Rectal smooth muscle tissue (tissue), 1 donor: ENCODE data around the gene SPN.
"Not testable (repeated sequence)": the region's sequence is repeated elsewhere in the genome, so short reads cannot be mapped to it uniquely, and the experiment has no call there.

ENCODE experiments used
- H3K27ac ChIP-seq: one replicate; pipeline ENCODE4 v1.7.0; 2013; ENCODE audit warnings: low read depth, low read length, inconsistent platforms
- H3K27me3 ChIP-seq: one replicate; pipeline ENCODE4 v1.7.0; 2013; ENCODE audit warnings: low read length; ENCODE audit not compliant: control insufficient read depth, insufficient read depth
- H3K36me3 ChIP-seq: one replicate; pipeline ENCODE4 v1.7.0; 2013; ENCODE audit warnings: low read length; ENCODE audit not compliant: control insufficient read depth, insufficient read depth
- H3K4me1 ChIP-seq: one replicate; pipeline ENCODE4 v1.7.0; 2013; ENCODE audit warnings: low read length; ENCODE audit not compliant: control insufficient read depth, insufficient read depth
- H3K4me3 ChIP-seq: one replicate; pipeline ENCODE4 v1.7.0; 2013; ENCODE audit warnings: low read length
- H3K9ac ChIP-seq: one replicate; pipeline ENCODE4 v1.7.0; 2013; ENCODE audit warnings: low read length

The SPN gene

GRCh38 chr16:29702269-29702668, 39.2 kb downstream of the SPN start:
- Histone ChIP-seq H3K27ac (no peak overlapping the region), H3K4me1 (no peaks in the 10 kb centered on the region), H3K4me3 (no peak overlapping the region), H3K27me3 (no peaks in the 10 kb centered on the region), H3K36me3 (no peaks in the 10 kb centered on the region), H3K9ac (no peak overlapping the region)

DNA sequence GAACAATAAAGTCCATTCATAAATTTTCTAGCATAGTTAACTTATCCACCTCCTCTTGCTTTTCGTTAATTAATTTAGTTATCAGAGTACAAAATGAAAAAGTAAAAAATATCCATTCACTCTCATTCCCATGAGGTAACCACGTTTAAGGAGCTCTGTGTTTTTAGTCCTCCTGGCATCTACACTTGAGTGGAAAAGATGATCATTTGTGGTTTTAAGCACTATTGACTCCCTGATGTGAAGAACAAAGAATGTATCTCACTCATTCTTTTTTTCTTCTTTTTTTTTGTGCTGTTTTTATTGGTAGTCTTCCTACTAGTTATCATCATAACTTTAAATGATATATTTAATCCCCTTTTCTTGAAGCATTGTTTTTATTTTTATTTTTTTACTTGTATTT, 42.0 kb downstream of the SPN start:
- H3K27me3 ChIP-seq, result no peaks in the 10 kb centered on the region
- H3K36me3 ChIP-seq, result no peaks in the 10 kb centered on the region
- H3K4me1 ChIP-seq, result no peaks in the 10 kb centered on the region
- no peak overlapping the region for H3K4me3 ChIP-seq
- no peak overlapping the region for H3K9ac ChIP-seq
- no peak overlapping the region for H3K27ac ChIP-seq

GRCh38 chr16:29707160-29707559, 44.1 kb downstream of the SPN start:
- H3K36me3 ChIP-seq, H3K9ac ChIP-seq, H3K27ac ChIP-seq, H3K4me3 ChIP-seq, H3K27me3 ChIP-seq, H3K4me1 ChIP-seq: not testable (repeated sequence)

GRCh38 chr16:29708917-29709600, 46.0 kb downstream of the SPN start:
- peaks cover 2% of the 10 kb centered on the region for H3K4me1 ChIP-seq
- no peak overlapping the region for H3K27ac ChIP-seq
- no peak overlapping the region for H3K9ac ChIP-seq
- H3K36me3 ChIP-seq, result no peaks in the 10 kb centered on the region
- no peaks in the 10 kb centered on the region for H3K27me3 ChIP-seq
- H3K4me3 ChIP-seq, result no peak overlapping the region

DNA sequence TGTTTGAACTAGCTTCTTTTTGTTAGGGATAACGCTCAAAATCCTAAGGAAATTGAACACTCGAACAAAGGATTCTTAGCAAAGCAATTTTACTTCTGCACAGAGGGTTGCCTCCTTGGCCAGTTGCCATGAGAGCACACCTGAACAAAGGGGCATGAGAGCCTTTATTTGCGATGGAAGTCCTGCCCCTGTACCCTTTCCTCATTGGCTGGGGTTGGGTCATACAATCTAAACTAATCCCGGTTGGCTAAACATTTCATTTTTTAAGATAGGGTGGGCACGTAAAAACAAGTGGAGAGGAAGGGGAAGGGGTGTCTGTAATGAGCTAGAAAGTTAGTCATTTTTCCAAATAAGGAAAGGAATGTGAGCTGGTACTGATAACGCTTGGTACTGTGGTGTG, 46.6 kb downstream of the SPN start:
- not testable (repeated sequence) for H3K4me3 ChIP-seq, H3K4me1 ChIP-seq, H3K27me3 ChIP-seq, H3K9ac ChIP-seq, H3K27ac ChIP-seq, H3K36me3 ChIP-seq

GRCh38 chr16:29710227-29711219, 47.5 kb downstream of the SPN start:
- no peak overlapping the region for H3K27ac ChIP-seq
- H3K4me3 ChIP-seq, result no peak overlapping the region
- no peak overlapping the region for H3K9ac ChIP-seq
- peaks cover 2% of the 10 kb centered on the region for H3K4me1 ChIP-seq
- no peaks in the 10 kb centered on the region for H3K36me3 ChIP-seq
- no peaks in the 10 kb centered on the region for H3K27me3 ChIP-seq

DNA sequence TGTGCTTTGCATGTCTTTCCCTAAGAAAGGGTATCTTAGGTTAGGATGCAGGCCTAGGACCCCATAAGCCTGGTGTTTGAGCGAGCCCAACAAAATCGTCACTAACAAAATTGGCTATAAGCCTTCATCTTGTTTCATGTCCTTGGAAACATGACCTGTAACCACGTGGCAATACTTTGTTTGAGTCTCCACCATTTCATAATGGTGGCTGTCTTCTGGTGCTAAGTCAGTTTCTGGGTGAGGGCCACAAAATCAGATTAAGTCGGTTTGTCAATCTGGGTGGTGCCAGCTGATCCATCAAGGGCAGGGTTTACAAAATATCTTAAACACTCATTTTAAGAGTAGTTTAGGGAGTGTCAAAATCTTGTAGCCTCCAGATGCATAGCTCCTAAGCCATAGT, 49.8 kb downstream of the SPN start:
- Histone ChIP-seq H3K27me3 (no peaks in the 10 kb centered on the region), H3K4me3 (no peak overlapping the region), H3K27ac (no peak overlapping the region), H3K4me1 (peaks cover 2% of the 10 kb centered on the region), H3K9ac (no peak overlapping the region), H3K36me3 (no peaks in the 10 kb centered on the region)

- H3K36me3 ChIP-seq, result no peaks in the 10 kb centered on the region
- no peak overlapping the region for H3K9ac ChIP-seq
- no peaks in the 10 kb centered on the region for H3K27me3 ChIP-seq
- H3K4me1 ChIP-seq, result peaks cover 2% of the 10 kb centered on the region
- H3K27ac ChIP-seq, result no peak overlapping the region
- H3K4me3 ChIP-seq, result no peak overlapping the region
Measured at GRCh38 chr16:29714396-29714795, 51.3 kb downstream of the SPN start.

GRCh38 chr16:29714972-29715371, 51.9 kb downstream of the SPN start:
- Histone ChIP-seq H3K27ac (no peak overlapping the region), H3K27me3 (no peaks in the 10 kb centered on the region), H3K4me1 (peaks cover 2% of the 10 kb centered on the region), H3K4me3 (no peak overlapping the region), H3K36me3 (no peaks in the 10 kb centered on the region), H3K9ac (no peak overlapping the region)

GRCh38 chr16:29717113-29717512, 54.1 kb downstream of the SPN start:
- no peaks in the 10 kb centered on the region for H3K27me3 ChIP-seq
- no peak overlapping the region for H3K4me3 ChIP-seq
- H3K36me3 ChIP-seq, result no peaks in the 10 kb centered on the region
- no peak overlapping the region for H3K9ac ChIP-seq
- no peaks in the 10 kb centered on the region for H3K4me1 ChIP-seq
- H3K27ac ChIP-seq, result no peak overlapping the region

DNA sequence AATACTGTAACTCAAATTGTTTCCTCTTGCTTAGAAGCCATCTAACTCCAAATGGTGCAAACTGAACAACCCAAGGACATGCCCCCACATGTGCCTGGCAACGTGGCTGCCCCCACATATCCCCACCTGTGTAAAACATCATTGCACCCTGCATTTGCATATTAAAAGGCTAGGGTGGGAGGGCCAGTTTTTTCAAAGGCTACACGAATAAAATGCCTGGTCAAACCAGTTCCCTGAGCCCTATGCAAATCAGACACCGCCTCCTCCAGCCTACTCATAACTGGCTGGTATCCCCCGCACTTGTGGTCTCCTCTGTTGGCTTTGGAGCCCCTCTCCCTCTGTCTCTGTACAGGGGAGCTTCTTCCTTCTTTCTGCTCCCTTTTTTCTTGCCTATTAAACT, 56.0 kb downstream of the SPN start:
- no peak overlapping the region for H3K9ac ChIP-seq
- no peaks in the 10 kb centered on the region for H3K27me3 ChIP-seq
- no peak overlapping the region for H3K4me3 ChIP-seq
- H3K4me1 ChIP-seq, result no peaks in the 10 kb centered on the region
- no peaks in the 10 kb centered on the region for H3K36me3 ChIP-seq
- no peak overlapping the region for H3K27ac ChIP-seq
